ENCODE results near the gene TMSB10.

TMSB10 gene

GRCh38 chr2:84946204-84947009, 41.0 kb downstream of the TMSB10 start:
- POLR2A ChIA-PET = interaction anchor here (0.6 to 1.7 kb wide), 9 partner anchors 8 to 40 kb away, joined by 3 to 9 read pairs (median 4); no protein-coding TSS in a partner anchor
- H3K9me3 ChIP-seq (ENCODE audit: control insufficient read depth, insufficient read depth, low read depth, low read length) = no peaks in the 10 kb centered on the region
- CTCF ChIA-PET = interaction anchor here (0.6 to 4.0 kb wide), 7 partner anchors 20 to 1429 kb away, joined by 3 to 19 read pairs (median 4); no protein-coding TSS in a partner anchor
- no peak overlapping the region for H3K27ac ChIP-seq (ENCODE audit: extremely low read depth, low read depth, low read length)
- no peak overlapping the region for H3K4me3 ChIP-seq (ENCODE audit: low read depth, low read length)
- no peaks in the 10 kb centered on the region for H3K36me3 ChIP-seq (ENCODE audit: control insufficient read depth in 2 of 2, insufficient read depth in 1 of 2, low read length in 2 of 2)
- TF ChIP-seq KLF17 (tag by site-specific recombination; IDR thresholded peaks at IDR 0.05) (0 out of 2 replicates have a peak, but pooled peaks have one; percentile 20), PRDM2 (tag by site-specific recombination; IDR thresholded peaks at IDR 0.05; ENCODE audit: borderline replicate concordance) (no peak)
- no peaks in the 10 kb centered on the region for H3K4me1 ChIP-seq (ENCODE audit: control insufficient read depth, insufficient read depth, low read length)

DNA sequence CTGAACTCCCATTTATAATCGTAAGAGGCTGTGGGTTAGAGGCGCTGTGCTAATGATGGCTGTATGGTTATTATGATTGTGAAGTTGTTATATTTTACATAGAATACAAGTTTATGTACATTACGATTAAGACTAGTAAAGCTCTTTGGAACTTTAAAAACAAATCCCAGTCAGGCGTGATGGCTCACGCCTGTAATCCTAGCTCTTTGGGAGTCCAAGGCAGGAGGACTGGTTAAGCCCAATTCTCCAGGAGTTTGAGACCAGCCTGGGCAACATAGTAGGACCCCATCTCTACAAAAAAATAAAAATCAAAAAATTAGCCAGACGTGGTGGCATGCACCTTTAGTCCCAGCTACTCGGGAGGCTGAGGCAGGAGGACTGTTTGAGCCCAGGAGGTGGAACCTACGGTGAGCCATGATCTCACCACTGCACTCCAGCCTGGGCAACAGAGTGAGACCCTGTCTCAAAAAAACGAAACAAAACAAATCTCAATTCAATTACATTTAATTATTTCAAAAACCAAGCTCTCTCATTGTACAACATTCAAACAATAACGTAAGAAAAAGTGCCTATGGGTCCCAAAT, 41.6 kb downstream of the TMSB10 start:
- Histone ChIP-seq H3K36me3 (ENCODE audit: control insufficient read depth in 2 of 2, insufficient read depth in 1 of 2, low read length in 2 of 2) (no peaks in the 10 kb centered on the region), H3K9me3 (ENCODE audit: control insufficient read depth, insufficient read depth, low read depth, low read length) (no peaks in the 10 kb centered on the region), H3K27ac (ENCODE audit: extremely low read depth, low read depth, low read length) (no peak overlapping the region), H3K4me1 (ENCODE audit: control insufficient read depth, insufficient read depth, low read length) (no peaks in the 10 kb centered on the region), H3K4me3 (ENCODE audit: low read depth, low read length) (no peak overlapping the region)
- TF ChIP-seq ZBTB49 (tag by site-specific recombination; IDR thresholded peaks at IDR 0.05; ENCODE audit: low read depth) = no peak
- TF ChIP-seq ZNF121 (tag by site-specific recombination; IDR thresholded peaks at IDR 0.05) = peak; percentile 70; the same call in 1 of the 2 replicates
- ChIA-PET POLR2A (interaction anchor here (1.0 to 1.7 kb wide), 7 partner anchors 11 to 41 kb away, joined by 3 to 9 read pairs (median 4); no protein-coding TSS in a partner anchor), CTCF (interaction anchor here (0.6 to 3.8 kb wide), 5 partner anchors 21 to 508 kb away, joined by 3 to 18 read pairs (median 4); no protein-coding TSS in a partner anchor)

DNA sequence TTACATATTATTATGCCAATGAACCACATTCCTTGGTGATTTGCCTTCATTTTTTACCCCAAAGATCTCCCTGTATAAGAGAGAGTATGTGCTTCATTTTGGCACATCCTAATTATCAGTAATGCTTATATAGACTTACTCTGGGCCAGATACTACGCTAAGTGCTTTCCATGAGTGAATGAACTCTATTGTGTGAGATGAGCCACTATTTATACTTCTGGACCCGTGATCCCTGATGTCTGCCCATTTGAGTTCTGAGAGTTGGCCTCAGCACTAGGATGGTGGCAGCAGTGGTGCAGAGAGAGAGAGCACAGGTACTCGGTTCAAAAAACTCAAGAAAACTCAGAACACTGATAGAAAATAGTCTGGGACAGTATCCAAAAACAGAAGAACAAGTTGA, 48.1 kb downstream of the TMSB10 start:
- ChIA-PET CTCF (interaction anchor here (1.1 to 2.1 kb wide), 2 partner anchors 27 to 64 kb away, joined by 3 to 5 read pairs; no protein-coding TSS in a partner anchor), POLR2A (no interaction called here)
- H3K4me3 ChIP-seq (ENCODE audit: low read depth, low read length) = no peak overlapping the region
- H3K36me3 ChIP-seq (ENCODE audit: control insufficient read depth in 2 of 2, insufficient read depth in 1 of 2, low read length in 2 of 2) = no peaks in the 10 kb centered on the region
- no peak overlapping the region for H3K27ac ChIP-seq (ENCODE audit: extremely low read depth, low read depth, low read length)
- no peaks in the 10 kb centered on the region for H3K9me3 ChIP-seq (ENCODE audit: control insufficient read depth, insufficient read depth, low read depth, low read length)
- H3K4me1 ChIP-seq (ENCODE audit: control insufficient read depth, insufficient read depth, low read length) = peaks cover 10% of the 10 kb centered on the region
- TF ChIP-seq PRDM2 (tag by site-specific recombination; IDR thresholded peaks at IDR 0.05; ENCODE audit: borderline replicate concordance) (no peak), ZNF785 (tag by site-specific recombination; IDR thresholded peaks at IDR 0.05) (no peak), ZBTB49 (tag by site-specific recombination; IDR thresholded peaks at IDR 0.05; ENCODE audit: low read depth) (no peak), ZNF214 (tag by site-specific recombination; IDR thresholded peaks at IDR 0.05; ENCODE audit: borderline replicate concordance) (no peak), ZNF791 (tag by site-specific recombination; IDR thresholded peaks at IDR 0.05) (no peak), WT1 (tag by site-specific recombination; IDR thresholded peaks at IDR 0.05) (no peak)

Measured in HEK293 (cell line).